ENCODE results near the gene TRABD2A. TPM values are rescaled to one million over a fixed set of nuclear protein-coding genes. Genes with fewer than 3 reads are reported as not detected.

The TRABD2A gene
- total RNA-seq, 1 donor from 2014 or later, result not detected

GRCh38 chr2:84856787-84857186 is 24.1 kb downstream of the TRABD2A start:
- H3K4me3 Mint-ChIP-seq (ENCODE audit: unreplicated experiment), result no peak overlapping the region
- H3K36me3 Mint-ChIP-seq (ENCODE audit: unreplicated experiment), result peaks cover 5% of the 10 kb centered on the region
- no peak for DNase-seq
- H3K27ac Mint-ChIP-seq (ENCODE audit: unreplicated experiment), result no peak overlapping the region
- H3K9me3 Mint-ChIP-seq (ENCODE audit: unreplicated experiment), result peaks cover 2% of the 10 kb centered on the region
- peaks cover 1% of the 10 kb centered on the region for H3K27me3 Mint-ChIP-seq (ENCODE audit: unreplicated experiment)
- TF ChIP-seq CTCF (IDR thresholded peaks at IDR 0.05; ENCODE audit: partially characterized antibody, unreplicated experiment), result no peak
- H3K4me1 Mint-ChIP-seq (ENCODE audit: low read depth, unreplicated experiment), result peaks cover 2% of the 10 kb centered on the region

GRCh38 chr2:84855731-84856130 is 25.2 kb downstream of the TRABD2A start:
- H3K4me1 Mint-ChIP-seq (ENCODE audit: low read depth, unreplicated experiment), result peaks cover 2% of the 10 kb centered on the region
- H3K36me3 Mint-ChIP-seq (ENCODE audit: unreplicated experiment), result peaks cover 5% of the 10 kb centered on the region
- H3K9me3 Mint-ChIP-seq (ENCODE audit: unreplicated experiment), result peaks cover 2% of the 10 kb centered on the region
- H3K27me3 Mint-ChIP-seq (ENCODE audit: unreplicated experiment), result peaks cover under 1% of the 10 kb centered on the region
- no peak overlapping the region for H3K4me3 Mint-ChIP-seq (ENCODE audit: unreplicated experiment)
- H3K27ac Mint-ChIP-seq (ENCODE audit: unreplicated experiment), result peak overlapping the region; percentile 60
- no peak for TF ChIP-seq CTCF (IDR thresholded peaks at IDR 0.05; ENCODE audit: partially characterized antibody, unreplicated experiment)
- DNase-seq, result no peak

DNA sequence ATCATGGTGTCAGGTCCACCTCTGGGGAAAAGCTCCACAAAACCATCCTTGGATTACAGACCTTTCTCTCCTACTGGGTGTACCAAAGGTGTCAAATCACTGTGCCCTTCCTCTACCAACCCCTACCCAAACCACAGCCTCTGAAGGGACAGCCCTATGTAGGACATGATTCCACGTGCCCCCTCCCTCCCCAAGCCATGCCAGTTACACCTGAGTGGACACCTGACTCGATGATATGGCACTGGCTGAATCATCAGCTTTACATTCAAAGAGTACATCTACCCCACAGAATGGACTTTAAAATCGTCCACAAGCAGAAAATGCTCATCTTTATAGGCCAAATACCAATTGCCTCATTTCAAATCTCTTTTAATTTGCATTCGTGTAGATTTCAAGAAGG is 26.0 kb downstream of the TRABD2A start:
- Mint-ChIP-seq H3K36me3 (ENCODE audit: unreplicated experiment) (peaks cover 5% of the 10 kb centered on the region), H3K9me3 (ENCODE audit: unreplicated experiment) (peaks cover 2% of the 10 kb centered on the region), H3K4me3 (ENCODE audit: unreplicated experiment) (no peak overlapping the region), H3K27ac (ENCODE audit: unreplicated experiment) (no peak overlapping the region), H3K4me1 (ENCODE audit: low read depth, unreplicated experiment) (peaks cover 2% of the 10 kb centered on the region), H3K27me3 (ENCODE audit: unreplicated experiment) (no peaks in the 10 kb centered on the region)
- no peak for DNase-seq
- TF ChIP-seq CTCF (IDR thresholded peaks at IDR 0.05; ENCODE audit: partially characterized antibody, unreplicated experiment), result no peak

GRCh38 chr2:84851876-84852275 is 29.0 kb downstream of the TRABD2A start:
- H3K4me3 Mint-ChIP-seq (ENCODE audit: unreplicated experiment), result no peak overlapping the region
- no peak for DNase-seq
- H3K36me3 Mint-ChIP-seq (ENCODE audit: unreplicated experiment), result peaks cover 5% of the 10 kb centered on the region
- TF ChIP-seq CTCF (IDR thresholded peaks at IDR 0.05; ENCODE audit: partially characterized antibody, unreplicated experiment), result no peak
- no peaks in the 10 kb centered on the region for H3K27me3 Mint-ChIP-seq (ENCODE audit: unreplicated experiment)
- H3K27ac Mint-ChIP-seq (ENCODE audit: unreplicated experiment), result no peak overlapping the region
- no peaks in the 10 kb centered on the region for H3K9me3 Mint-ChIP-seq (ENCODE audit: unreplicated experiment)
- peaks cover 2% of the 10 kb centered on the region for H3K4me1 Mint-ChIP-seq (ENCODE audit: low read depth, unreplicated experiment)

DNA sequence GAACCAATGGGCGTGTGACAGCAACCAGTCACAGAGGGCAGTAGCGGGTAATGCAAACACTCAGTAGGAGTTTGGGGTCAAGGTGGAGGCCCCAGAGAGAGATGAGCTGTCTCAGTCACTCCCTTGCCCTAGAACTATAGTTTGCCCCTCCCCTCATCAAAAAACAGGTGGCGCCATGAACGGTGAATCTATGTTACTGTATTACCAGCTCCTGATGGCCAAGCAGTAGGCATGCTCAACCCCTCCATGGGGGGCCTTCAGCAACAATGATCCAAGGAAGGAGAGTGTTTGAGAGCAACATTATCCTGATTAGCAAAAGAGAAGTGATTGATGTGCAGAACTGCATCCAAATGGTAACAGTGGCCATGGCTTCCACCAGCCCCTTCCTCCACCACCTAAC is 30.4 kb downstream of the TRABD2A start:
- DNase-seq, result no peak
- no peaks in the 10 kb centered on the region for H3K9me3 Mint-ChIP-seq (ENCODE audit: unreplicated experiment)
- H3K27me3 Mint-ChIP-seq (ENCODE audit: unreplicated experiment), result no peaks in the 10 kb centered on the region
- no peak for TF ChIP-seq CTCF (IDR thresholded peaks at IDR 0.05; ENCODE audit: partially characterized antibody, unreplicated experiment)
- no peak overlapping the region for H3K27ac Mint-ChIP-seq (ENCODE audit: unreplicated experiment)
- no peaks in the 10 kb centered on the region for H3K36me3 Mint-ChIP-seq (ENCODE audit: unreplicated experiment)
- H3K4me1 Mint-ChIP-seq (ENCODE audit: low read depth, unreplicated experiment), result no peaks in the 10 kb centered on the region
- H3K4me3 Mint-ChIP-seq (ENCODE audit: unreplicated experiment), result no peak overlapping the region
